ENCODE data around the gene SBF2.
"Not testable (repeated sequence)": the region's sequence is repeated elsewhere in the genome, so short reads cannot be mapped to it uniquely, and the experiment has no call there.

The SBF2 gene

DNA sequence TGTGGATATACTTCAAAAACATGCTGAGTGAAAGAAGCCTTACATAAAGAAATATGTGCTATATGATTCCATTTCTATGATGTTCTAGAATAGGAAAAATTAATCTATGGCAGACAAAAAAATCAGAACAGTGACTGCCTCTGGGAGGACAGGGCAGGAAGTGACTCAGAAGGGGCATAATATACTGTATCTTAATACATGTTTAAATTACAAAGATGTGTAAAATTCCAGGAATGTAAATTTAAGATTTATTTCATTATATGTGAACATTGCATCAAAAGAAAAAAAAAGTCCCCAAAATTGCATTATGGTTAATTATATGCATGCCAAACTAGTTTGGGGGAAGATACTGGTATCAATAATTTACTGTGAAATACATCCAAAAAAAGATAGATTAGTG is 32.2 kb downstream of the SBF2 start:
- no peak for DNase-seq

GRCh38 chr11:10257478-10257877 is 36.5 kb downstream of the SBF2 start:
- no peak for DNase-seq

DNA sequence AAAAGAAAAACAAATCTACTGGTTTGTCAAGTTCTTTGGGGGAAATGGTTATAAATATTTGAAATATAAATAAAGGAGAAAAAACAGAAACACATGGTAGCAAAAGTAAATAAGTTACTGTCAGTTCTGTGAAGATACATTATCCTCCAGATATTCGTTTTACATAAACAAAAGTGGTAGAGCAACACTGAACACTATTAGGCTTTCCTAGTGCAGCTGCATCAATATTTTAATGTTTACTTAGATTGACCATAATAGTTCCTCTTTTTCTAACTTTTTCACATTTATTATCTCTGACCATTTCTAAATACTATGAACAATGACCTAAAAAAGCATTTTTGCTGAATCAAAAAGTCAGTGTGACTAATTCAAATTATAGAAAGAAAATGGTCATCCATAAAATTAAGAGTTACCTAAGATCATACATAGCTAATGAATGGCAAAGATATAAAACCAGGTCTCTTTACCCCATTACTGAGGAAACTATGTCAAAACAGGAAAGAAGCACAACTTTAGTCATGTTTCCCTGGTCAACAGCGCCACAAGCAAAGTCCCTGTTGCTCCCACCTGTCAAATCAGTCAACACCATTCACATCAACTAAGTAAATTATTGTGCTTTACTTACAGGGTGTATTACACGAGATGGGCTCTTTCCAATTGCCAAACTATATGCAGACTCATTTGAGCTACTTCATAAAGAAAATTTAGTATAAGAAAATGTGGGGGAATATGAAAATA is 38.5 kb downstream of the SBF2 start:
- DNase-seq = no peak

- DNase-seq = not testable (repeated sequence)
Measured at GRCh38 chr11:10249448-10250131, 44.4 kb downstream of the SBF2 start.

DNA sequence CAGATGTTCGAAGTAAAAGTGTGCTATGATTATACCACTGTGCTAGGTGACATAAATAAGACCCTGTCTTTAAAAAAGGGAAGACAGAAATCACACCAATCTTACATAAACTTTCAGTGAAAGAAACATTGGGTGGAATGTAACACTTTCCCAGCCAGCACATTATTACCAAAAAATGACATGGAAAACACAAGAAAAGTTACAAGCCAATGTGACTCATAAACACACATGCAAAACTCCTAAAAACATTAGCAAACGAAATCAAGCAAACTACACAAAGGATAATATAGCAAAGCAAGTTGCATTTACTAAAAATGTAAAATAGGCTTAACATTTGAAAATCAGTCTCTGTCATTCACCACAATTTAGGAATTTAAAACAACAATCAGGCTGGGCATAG is 47.0 kb downstream of the SBF2 start:
- DNase-seq = no peak

GRCh38 chr11:10243896-10244575 is 50.0 kb downstream of the SBF2 start:
- no peak for DNase-seq

- DNase-seq = no peak
Measured at GRCh38 chr11:10236840-10237239, 57.2 kb downstream of the SBF2 start.

DNA sequence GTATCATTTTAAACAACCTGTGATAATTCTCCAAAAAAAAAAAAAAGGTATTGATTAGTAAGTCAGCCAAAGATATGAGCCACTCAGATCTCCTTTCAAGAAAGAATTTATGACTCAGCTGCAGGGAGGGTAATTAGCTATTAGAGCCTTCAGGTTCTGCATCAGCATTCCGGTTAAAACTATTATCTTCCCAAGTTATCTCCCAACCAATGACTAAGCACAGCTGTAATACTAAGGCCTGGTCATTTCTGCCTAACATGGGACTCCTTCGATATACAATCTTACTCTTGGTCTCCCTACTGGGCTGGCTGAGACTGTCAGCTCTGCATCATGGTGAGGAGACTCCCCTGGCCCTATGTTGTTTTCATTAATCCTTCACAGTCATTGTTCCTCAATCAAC is 60.4 kb downstream of the SBF2 start:
- no peak for DNase-seq

GRCh38 chr11:10232756-10233155 is 61.3 kb downstream of the SBF2 start:
- DNase-seq = no peak

DNA sequence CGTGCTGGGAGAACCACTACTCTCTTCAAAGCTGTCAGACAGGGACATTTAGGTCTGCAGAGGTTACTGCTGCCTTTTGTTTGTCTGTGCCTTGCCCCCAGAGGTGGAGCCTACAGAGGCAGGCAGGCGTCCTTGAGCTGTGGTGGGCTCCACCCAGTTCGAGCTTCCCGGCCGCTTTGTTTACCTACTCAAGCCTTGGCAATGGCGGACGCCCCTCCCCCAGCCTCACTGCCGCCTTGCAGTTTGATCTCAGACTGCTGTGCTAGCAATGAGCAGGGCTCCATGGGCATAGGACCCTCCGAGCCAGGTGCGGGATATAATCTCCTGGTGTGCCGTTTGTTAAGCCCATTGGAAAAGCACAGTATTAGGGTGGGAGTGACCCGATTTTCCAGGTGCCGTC is 62.2 kb downstream of the SBF2 start:
- not testable (repeated sequence) for DNase-seq

- no peak for DNase-seq
Measured at GRCh38 chr11:10225553-10225952, 68.5 kb downstream of the SBF2 start.

DNA sequence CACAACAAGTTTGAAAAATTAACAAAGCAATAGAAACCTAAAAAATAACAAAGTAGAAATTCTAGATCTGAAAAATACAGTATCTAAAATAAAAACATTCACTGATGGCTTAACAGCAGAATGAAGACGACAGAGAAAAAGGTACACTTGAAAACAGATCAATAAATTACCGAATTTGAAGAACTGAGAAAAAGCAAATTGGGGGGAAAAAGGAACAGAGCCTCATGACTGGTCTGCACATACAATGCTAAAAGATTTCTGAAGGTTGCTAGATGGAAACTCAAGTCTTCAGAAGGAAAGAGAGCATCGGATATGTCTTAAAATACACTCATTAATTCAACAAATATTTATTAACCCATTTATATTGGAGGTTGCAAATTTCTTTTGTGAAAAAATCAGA is 71.6 kb downstream of the SBF2 start:
- no peak for DNase-seq

- DNase-seq = no peak
Measured at GRCh38 chr11:10221342-10221741, 72.7 kb downstream of the SBF2 start.

GRCh38 chr11:10211470-10211869 is 82.5 kb downstream of the SBF2 start:
- DNase-seq = no peak

DNA sequence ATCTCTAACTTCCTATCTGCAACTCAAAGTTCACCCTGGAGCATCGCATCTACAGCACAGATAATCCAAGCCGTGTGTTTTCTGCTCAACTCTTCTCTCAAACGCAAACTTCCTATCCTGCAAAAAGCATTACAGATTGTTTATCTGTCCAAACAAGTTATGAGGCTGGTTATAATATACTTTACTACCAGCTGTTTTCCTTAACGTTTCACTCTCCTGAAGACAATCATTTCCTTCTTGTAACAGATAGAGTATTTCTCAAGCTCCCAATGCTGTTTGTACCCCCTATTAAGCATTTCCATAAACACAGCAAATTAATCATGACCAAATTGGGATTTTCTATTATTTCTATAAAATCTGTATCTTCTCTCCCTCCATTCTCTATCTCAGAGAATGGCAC is 84.7 kb downstream of the SBF2 start:
- DNase-seq = no peak

GRCh38 chr11:10208131-10208575 is 85.9 kb downstream of the SBF2 start:
- DNase-seq = no peak

DNA sequence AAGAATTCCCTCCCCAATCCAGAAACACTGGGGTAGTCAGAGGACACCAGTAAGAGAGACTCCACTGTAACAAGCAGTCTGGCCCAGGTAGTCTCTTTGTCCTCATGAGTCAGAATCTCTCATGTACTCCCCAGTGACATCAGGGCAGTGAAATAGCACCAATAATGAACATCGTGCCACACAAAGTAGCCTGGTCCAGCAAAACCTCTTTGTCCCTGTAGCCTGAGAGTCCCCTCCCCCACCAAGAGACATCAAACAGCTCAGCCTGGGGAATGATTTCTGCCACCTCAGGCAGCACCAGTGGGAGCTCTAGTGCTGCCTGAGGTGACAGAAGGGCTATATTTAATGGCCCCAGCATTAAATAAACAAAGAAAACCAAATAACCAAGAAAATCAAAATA is 88.1 kb downstream of the SBF2 start:
- no peak for DNase-seq

DNA sequence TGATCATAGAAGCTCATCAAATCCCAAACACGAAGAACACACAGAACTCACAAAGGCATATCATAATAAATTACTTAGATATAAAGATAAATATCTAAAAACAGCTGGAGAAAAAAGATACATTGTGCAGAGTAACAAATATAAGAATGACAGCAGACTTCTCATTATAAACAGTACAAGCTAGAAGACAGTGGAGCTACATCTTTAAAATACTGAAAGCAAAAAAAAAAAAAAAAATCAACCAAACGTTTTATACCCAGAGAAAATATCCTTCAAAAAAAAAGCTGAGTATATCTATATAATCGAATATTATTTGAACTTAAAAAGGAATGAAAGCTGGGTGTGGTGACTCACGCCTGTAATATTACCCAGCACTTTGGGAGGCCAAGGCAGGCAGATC is 90.0 kb downstream of the SBF2 start:
- no peak for DNase-seq

GRCh38 chr11:10201343-10201742 is 92.7 kb downstream of the SBF2 start:
- DNase-seq = no peak

DNA sequence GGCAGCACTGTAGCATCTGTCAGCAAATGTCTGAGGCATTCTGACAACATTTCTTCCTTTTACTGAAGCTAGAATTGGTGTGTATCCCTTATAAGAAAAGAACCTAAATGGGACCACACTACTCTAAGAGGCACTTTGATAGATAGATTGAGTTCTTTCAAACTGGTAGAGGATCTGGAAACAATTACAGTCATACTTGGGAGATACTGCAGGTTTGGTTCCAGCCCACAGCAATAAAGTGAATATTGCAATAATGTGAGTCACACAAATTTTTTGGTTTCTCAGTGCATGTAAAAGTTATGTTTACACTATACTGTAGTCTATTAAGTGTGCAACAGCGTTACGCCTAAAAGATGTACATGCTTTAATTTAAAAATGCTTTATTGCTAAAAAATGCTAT is 96.9 kb downstream of the SBF2 start:
- DNase-seq = no peak

DNA sequence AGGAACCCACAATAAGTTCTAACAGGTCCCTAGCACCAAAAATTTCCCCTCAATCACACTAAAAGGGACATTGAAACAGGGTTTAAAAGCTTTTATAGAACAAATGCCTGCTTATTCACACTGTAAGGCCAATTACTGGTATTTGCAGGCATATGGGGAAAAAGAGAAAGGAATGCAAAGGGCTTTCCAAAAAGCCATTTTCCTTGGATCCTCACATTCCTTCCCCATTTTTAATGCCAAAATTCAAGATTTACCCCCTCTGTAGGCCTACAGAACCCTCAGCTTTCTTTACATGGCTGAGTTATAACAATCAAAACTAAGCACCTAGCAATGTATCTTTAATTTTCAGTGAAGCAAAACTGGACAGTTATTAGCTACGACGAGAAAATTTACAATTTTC is 102.0 kb downstream of the SBF2 start:
- DNase-seq = no peak

- DNase-seq = no peak
Measured at GRCh38 chr11:10181811-10182210, 112.2 kb downstream of the SBF2 start.

- no peak for DNase-seq
Measured at GRCh38 chr11:10164621-10165020, 129.4 kb downstream of the SBF2 start.

DNA sequence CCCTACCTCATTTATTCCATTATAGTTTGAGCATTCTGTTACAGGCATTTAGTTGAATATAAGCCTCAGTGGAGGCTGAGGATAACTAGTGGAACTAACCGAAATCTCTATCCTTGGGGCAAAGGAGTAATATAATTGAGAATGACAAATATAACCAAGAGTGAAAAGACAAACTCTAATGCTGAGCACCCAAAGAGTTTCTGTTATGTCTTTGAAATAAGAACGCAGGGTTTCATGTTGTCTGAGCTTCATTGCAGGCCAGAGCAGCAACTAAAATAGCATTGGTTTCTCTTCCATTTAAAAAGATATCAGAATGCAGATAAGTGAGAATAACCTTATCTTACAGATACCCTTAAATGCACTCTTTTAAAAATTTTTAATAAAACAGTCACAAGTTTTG is 131.8 kb downstream of the SBF2 start:
- no peak for DNase-seq
